Testis (tissue), 3 donors: ENCODE measurements around the gene SMAD6. TPM values are rescaled to one million over a fixed set of nuclear protein-coding genes. Genes with fewer than 3 reads are reported as not detected.

Experiments used
- DNase-seq: peaks from one replicate; pipeline ENCODE4 v3.0.0-alpha.2; 2019
- H3K27ac ChIP-seq, 2 donors: fragments of 200-600 bp; sonication (generic); one replicate each; pipeline ENCODE4 v1.5.1; 2019
- H3K27me3 ChIP-seq: fragments of 200-600 bp; sonication (generic); one replicate; pipeline ENCODE4 v1.5.1; 2019
- H3K36me3 ChIP-seq: fragments of 200-600 bp; sonication (generic); one replicate; pipeline ENCODE4 v1.5.1; 2017; ENCODE audit warnings: low read depth; ENCODE audit errors: missing control alignments
- H3K4me1 ChIP-seq: fragments of 200-600 bp; sonication (generic); one replicate; pipeline ENCODE4 v1.5.1; 2019
- H3K4me3 ChIP-seq, 2 donors: fragments of 200-600 bp; sonication (generic); one replicate each; pipeline ENCODE4 v1.5.1; 2017 to 2019
- H3K9me3 ChIP-seq: fragments of 200-600 bp; sonication (generic); one replicate; pipeline ENCODE4 v1.5.1; 2017
- CTCF ChIP-seq, 3 experiments: fragments of 450-650 bp in 2 of 3; fragments of 200-600 bp in 1 of 3; sonication (generic) in 1 of 3; IDR thresholded peaks; one replicate each; pipeline ENCODE4 v1.5.1; 2016 to 2019; ENCODE audit warnings: antibody characterized with exemption in 3 of 3, mild to moderate bottlenecking in 2 of 3, moderate library complexity in 1 of 3
- POLR2A ChIP-seq: fragments of 450-650 bp; IDR thresholded peaks from one replicate; pipeline ENCODE4 v1.6.1; 2017; ENCODE audit warnings: antibody characterized with exemption, mild to moderate bottlenecking, moderate library complexity
- WGBS, 2 donors: methylation state at CpG; one replicate each; pipeline ENCODE4 v1.1.5; 2018; 5-methylcytosine and 5-hydroxymethylcytosine counted together
- intact Hi-C: fragments of 100-400 bp; cut with DNase I; formaldehyde crosslinking; loops from one replicate; pipeline ENCODE4 v1.15.1; 2023; ENCODE audit warnings: low total_unique reads
- polyA plus RNA-seq: library from polyadenylated mRNA; stranded (reverse); fragments of 350-450 nt; fragmentation: Illumina TruSeq; extraction: RNeasy Lipid Tissue Mini Kit (QIAGEN cat#74804); gene quantifications from one replicate; pipeline ENCODE4 v1.2.3, GENCODE V29; 2014; ENCODE audit warnings: low read depth, low replicate concordance; ENCODE audit not compliant: insufficient read depth
- total RNA-seq, 2 donors: library from RNA; depleted of rRNA; stranded (reverse); fragments of >200 nt; gene quantifications; one replicate each; pipeline ENCODE4 v1.2.3, GENCODE V29; 2016

The SMAD6 gene
- total and polyA plus RNA-seq, 3 donors from 2014 or later = 3.2 to 19.4 (median 17.5) TPM

- DNase-seq = no peak
- no peak overlapping the region for H3K4me3 ChIP-seq
- no peak overlapping the region for H3K27ac ChIP-seq
- H3K27me3 ChIP-seq = no peaks in the 10 kb centered on the region
- H3K9me3 ChIP-seq = no peaks in the 10 kb centered on the region
- H3K36me3 ChIP-seq = no peaks in the 10 kb centered on the region
- TF ChIP-seq CTCF (IDR thresholded peaks at IDR 0.05) = no peak
- TF ChIP-seq POLR2A = no peak
- intact Hi-C loops = no loop called here
- H3K4me1 ChIP-seq = no peaks in the 10 kb centered on the region
- WGBS, 2 donors = 89% methylated on average over 3 of the region's 3 CpGs
These were observed 114.2 kb downstream of the SMAD6 start for GRCh38 chr15:66816201-66816600.

GRCh38 chr15:66819084-66819483 lies 117.0 kb downstream of the SMAD6 start:
- no peak for TF ChIP-seq POLR2A
- no peak for TF ChIP-seq CTCF (IDR thresholded peaks at IDR 0.05)
- intact Hi-C loops = no loop called here
- Histone ChIP-seq H3K4me3 (no peak overlapping the region), H3K4me1 (peaks cover 3% of the 10 kb centered on the region), H3K36me3 (no peaks in the 10 kb centered on the region), H3K27me3 (no peaks in the 10 kb centered on the region), H3K9me3 (no peaks in the 10 kb centered on the region), H3K27ac (no peak overlapping the region)
- no peak for DNase-seq
- WGBS, 2 donors = 63 to 89% methylated on average over 2 of the region's 2 CpGs

- 90 to 94% methylated on average over 5 of the region's 5 CpGs for WGBS, 2 donors
- DNase-seq = peak; percentile 25
- Histone ChIP-seq H3K4me3 (no peak overlapping the region), H3K9me3 (no peaks in the 10 kb centered on the region), H3K4me1 (peaks cover 3% of the 10 kb centered on the region), H3K27me3 (no peaks in the 10 kb centered on the region), H3K36me3 (no peaks in the 10 kb centered on the region), H3K27ac (peak overlapping the region in 1 of 2 donors; percentile 14)
- intact Hi-C loops = no loop called here
- TF ChIP-seq POLR2A = no peak
These were observed 118.6 kb downstream of the SMAD6 start for GRCh38 chr15:66820481-66821176.

- TF ChIP-seq POLR2A (no peak), CTCF (IDR thresholded peaks at IDR 0.05) (no peak)
- intact Hi-C loops = no loop called here
- Histone ChIP-seq H3K36me3 (no peaks in the 10 kb centered on the region), H3K27me3 (no peaks in the 10 kb centered on the region), H3K9me3 (no peaks in the 10 kb centered on the region), H3K4me1 (peaks cover 3% of the 10 kb centered on the region), H3K27ac (no peak overlapping the region), H3K4me3 (no peak overlapping the region)
- 62 to 79% methylated on average over 3 to 4 of the region's 4 CpGs for WGBS, 2 donors
- DNase-seq = no peak
These were observed 119.3 kb downstream of the SMAD6 start for GRCh38 chr15:66821307-66821706.

GRCh38 chr15:66822114-66822513 lies 120.1 kb downstream of the SMAD6 start:
- no peak for DNase-seq
- TF ChIP-seq CTCF (IDR thresholded peaks at IDR 0.05) (no peak), POLR2A (no peak)
- H3K27ac ChIP-seq = no peak overlapping the region
- intact Hi-C loops = no loop called here
- no peak overlapping the region for H3K4me3 ChIP-seq
- H3K4me1 ChIP-seq = peaks cover 3% of the 10 kb centered on the region
- H3K36me3 ChIP-seq = no peaks in the 10 kb centered on the region
- H3K9me3 ChIP-seq = no peaks in the 10 kb centered on the region
- 94% methylated on average over 8 of the region's 8 CpGs for WGBS, 2 donors
- no peaks in the 10 kb centered on the region for H3K27me3 ChIP-seq
